HG03060 (cell line): ENCODE results near the gene POPDC3.
"Not testable (repeated sequence)": the region's sequence is repeated elsewhere in the genome, so short reads cannot be mapped to it uniquely, and the experiment has no call there.

ENCODE experiments used
- ATAC-seq: cut with Tn5 transposase; IDR thresholded peaks from one replicate; pipeline ENCODE4 v1.9.1; 2021; ENCODE audit warnings: low read depth, moderate number of reproducible peaks; ENCODE audit not compliant: unreplicated experiment

POPDC3 gene, protein sequence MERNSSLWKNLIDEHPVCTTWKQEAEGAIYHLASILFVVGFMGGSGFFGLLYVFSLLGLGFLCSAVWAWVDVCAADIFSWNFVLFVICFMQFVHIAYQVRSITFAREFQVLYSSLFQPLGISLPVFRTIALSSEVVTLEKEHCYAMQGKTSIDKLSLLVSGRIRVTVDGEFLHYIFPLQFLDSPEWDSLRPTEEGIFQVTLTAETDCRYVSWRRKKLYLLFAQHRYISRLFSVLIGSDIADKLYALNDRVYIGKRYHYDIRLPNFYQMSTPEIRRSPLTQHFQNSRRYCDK

DNA sequence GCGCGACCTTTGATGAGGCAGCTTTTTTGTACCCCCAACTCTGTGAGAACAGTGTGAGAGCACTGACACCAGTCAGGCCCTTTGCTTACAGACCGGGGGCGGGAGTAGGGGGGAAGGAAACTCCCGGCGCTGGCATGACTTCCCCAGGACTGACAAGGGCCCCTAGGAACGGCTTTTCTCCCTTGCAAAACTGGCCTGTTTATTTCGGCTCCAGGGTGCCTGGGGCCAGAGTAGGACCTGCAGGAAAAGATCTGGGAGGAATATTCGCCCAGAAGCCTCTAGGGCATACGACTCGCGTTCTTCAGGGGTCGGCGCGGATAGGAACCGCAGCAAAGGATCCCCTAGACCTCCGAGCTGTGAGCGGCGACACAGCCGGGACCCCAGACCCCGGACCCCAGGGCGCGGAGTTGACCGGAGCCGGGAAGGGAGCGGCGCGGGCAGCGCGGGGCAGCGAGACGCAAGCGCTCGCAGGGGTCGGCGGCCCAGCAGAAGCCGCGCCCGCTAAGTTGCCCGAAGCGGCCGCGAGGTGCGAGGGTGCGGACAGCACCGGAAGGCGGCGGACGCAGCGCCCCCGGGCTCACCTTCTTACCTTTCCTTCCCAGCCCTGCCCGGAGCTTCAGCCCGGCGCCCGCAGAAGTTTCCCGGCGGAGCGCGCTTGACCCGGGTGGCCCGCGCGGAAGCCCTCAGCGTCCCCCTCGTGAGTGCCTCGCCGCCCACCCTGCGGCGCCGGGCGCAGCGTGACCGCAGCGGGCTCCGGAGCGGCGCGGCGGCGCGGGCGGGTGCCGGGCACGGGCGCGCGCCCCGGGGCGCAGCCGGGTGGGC lies at the start of gene POPDC3:
TSS of gene POPDC3 (minus strand) at position 771 of the 822 bp plus-strand sequence. CDS start 18,105 bp downstream, outside the sequence.
- ATAC-seq, result no peak

DNA sequence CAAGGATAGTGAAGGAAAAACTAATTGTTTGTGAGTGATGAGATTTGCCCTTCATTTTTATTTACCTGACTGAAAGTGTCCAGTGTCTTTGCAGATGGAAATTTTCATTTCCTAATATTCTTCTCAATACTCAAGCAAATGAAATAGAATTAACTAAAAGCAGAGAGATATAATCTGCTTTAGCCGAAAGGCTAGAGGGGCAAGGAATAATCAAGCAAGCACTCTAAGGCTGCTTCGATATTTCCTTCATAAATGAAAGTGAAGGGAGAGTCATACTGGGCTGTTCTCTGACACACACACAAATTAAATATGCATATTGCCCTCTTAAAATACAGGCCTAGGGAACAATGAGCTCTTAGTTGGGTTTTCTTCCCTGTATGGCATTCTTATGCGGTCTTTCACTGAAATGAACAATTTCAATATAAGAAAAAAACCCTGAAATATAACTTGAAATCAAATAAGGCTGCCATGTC lies 47.5 kb upstream of the POPDC3 start:
- ATAC-seq, result no peak

DNA sequence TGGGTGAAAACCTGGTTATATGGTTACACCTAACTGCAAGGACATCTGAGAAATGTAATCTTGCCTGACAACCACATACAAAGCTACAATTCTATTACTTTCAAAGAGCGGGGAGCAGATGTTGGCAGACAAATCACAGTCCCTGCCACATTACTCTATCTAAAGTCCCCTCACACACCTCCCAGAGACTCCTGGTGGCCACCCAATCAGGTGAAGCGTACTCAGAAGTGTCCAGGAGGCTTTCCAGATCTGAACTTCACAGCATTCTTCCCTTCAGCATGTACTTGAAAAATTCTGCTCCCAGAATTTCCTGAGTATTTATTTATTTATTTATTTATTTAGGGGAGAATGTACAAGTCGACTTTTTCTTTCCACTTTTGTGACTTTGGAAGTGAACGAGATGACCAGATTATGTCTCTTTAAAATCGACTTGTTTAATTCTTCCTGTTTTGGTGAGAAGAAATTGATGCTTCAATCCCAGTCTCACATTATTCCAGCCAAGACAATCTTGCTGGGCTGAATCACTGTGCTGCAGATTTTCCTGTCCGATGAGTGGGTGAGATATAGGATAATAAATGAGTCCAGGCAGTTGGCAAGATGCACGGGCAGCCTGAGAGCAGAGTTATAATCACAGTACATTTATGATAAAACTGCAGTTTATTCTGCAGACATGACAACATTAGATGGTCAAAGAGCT lies 46.9 kb upstream of the POPDC3 start:
- ATAC-seq, result no peak

DNA sequence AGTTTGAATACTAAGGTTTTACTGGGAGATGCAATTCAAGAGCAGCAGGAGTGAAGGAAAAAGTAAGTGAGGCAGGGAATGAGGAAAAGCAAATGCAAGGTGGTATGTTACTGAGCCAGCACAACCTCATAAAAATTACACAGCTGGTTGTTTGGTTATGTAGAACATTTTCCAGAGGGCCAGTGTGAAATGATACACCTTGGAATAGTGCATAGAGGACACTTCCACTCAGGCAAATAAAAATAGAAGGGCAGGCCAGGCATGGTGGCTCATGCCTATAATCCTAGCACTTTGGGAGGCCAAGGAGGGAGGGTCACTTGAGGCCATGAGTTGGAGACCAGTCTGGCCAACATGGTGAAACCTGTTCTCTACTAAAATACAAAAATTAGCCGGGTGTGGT lies 43.4 kb upstream of the POPDC3 start:
- ATAC-seq, result no peak

DNA sequence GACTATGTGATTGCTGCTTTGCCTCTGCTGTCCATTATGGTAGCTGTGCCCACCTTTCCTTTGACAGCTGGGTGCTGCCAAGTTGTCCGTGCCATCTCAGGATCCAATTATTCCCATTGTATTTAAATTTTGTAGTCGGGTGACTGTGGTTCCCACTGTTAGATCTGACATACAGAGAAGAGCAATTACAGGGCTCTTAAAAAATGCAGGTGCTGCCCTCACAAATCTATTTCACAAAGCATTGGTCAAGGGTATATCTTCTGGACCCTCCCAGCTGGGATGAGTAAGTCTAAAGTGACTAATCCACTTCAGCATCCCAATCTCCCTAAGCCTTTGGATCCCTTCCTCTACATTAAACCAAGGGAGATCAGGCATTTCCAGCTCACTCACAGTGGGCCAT lies 41.4 kb upstream of the POPDC3 start:
- not testable (repeated sequence) for ATAC-seq

DNA sequence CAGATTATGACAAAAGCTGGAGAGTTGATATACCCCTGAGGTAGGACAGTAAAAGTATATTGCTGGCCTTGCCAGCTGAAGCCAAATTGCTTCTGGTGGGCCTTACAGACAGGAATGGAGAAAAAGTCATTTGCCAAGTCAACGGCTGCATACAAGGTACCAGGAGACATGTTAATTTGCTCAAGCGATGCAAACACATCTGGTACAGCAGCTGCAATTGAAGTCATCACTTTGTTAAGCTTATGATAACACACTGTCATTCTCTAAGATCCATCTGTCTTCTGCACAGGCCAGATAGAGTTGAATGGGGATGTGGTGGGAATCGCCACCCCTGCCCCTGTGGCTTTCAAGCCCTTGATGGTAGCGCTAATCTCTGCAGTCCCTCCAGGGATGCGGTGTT lies 40.4 kb upstream of the POPDC3 start:
- no peak for ATAC-seq

DNA sequence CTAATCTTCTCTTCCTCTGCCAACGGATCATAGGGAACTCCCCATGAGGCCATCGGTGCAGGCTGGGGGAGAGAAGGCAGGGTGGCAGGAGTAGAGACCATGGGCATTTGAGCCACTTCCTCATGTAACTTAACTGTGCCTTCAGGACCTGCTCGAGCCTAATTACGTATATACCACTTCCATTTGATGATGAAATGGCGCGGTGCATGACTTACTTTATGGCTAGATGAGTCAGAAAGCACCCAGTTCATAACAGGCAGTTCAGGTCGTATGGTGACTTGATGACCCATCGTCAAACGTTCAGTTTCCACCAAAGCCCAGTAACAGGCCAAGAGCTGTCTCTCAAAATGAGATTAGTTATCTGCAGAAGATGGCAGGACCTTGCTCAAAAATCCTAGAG lies 39.4 kb upstream of the POPDC3 start:
- not testable (repeated sequence) for ATAC-seq

DNA sequence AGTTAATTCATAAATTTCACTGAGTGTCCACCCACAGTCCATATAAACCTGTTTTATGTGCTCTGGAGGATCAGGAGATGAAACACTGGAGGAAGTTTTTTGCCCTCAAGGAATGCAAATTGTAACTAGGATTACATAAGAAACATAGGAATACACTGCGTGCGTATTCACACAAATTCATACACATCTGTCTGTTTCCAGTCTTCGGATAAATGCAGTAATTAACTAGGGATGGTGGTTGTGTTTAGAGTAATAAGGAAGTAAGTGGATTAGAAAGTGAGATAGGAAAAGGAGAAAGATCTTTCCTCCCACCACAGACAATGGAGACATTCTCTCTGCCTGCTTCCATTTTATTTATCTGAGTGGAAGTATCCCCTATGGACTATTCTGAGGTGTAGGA lies 35.7 kb upstream of the POPDC3 start:
- ATAC-seq, result no peak

DNA sequence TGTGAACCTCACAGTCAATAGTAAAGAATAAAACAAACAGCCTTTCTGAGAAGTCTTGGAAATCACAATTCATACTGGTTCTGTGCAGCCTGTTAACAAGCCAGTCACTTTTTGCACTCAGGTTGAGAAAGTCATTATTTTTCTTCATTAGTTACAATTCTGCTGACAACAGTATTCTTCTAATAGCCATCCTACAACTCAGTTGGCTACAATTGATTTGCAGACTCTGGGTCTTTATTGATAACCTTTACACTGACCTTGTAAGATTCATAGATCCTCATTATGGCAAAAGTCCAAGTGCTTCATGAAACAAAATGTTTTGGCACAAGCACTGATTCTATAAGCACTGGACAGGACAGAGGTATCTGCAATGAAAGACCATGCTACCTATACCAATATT lies 34.9 kb upstream of the POPDC3 start:
- ATAC-seq, result no peak

DNA sequence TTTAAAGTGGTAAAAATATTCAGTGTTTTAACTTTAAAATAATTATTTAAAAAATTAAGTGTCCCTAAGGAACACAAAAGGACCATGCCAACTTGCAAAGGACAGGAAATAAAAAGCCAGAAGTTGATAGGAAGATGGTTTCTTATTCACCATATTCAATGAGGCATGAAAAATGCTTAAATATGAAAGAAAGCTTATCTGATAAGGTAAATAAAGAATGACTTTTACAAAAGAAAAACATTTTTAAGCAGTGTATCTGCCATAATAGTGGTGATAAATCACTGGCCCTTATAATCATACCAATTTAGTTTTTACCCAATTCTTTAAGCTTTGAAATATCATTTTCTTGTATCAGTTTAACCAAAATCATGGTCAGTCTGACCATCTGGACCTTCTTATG lies 33.5 kb upstream of the POPDC3 start:
- no peak for ATAC-seq

DNA sequence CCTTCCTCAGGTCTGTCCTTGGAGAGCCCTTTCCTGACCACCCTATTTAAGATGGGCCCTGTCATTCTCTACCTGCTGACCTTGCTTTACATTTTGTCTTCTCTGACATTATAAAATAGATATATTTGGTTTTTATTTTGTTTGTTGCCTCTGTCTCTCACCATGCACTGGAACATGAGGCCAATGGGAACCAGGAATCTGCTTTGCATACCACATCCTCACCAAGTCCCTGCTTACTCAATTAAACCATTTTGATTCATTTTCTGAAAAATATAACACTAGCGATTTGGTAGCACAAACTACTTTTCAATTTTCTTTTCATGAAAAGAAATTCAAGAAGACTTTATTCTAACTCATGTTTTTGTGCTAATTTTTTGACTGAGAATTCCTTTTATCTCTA lies 32.8 kb upstream of the POPDC3 start:
- ATAC-seq, result no peak

DNA sequence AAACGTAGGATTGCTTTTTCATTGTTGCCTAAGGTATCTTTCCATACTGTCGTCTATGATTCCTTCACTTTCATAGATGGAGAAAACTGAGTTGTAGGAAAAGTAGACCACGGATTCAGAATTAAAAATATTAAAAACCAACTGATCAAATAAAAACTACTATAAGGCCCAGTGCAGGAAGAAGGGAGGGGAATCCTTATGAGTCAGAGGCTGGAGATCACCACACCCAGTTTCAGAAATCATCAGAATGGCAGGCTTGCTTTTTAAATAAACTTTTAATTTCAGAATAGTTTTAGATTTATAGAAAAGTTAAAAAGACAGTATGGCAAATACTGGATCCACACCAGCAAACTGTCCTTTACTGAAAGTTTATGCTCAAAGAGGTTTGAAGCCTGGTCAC lies 32.0 kb upstream of the POPDC3 start:
- no peak for ATAC-seq

DNA sequence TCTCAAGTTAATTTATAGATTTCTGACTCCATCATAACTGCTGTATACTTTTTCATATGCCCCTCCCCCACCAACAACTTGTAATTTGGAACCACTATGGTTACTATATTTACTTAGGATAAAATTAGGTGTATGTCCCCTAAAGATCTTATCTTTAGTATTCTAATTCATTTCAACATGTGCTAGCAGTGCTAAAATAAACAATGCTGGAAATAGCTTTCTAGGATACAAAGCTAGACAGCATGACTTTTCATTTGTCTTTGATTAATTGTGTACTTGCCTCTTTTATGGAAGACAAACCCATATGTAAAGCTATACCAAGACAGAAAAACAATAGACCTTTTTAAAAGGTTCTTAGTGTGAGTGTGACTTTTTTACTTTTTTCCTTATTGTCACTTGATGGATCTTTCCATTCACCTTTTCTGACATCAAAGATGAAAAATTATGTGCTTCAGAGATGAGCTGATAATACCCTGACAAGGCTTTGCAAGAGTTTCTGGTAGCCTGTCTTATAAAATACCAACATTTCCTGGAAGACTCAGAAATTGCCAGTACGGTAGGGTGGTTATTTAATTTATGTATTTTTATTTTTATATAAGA lies 31.2 kb upstream of the POPDC3 start:
- no peak for ATAC-seq

DNA sequence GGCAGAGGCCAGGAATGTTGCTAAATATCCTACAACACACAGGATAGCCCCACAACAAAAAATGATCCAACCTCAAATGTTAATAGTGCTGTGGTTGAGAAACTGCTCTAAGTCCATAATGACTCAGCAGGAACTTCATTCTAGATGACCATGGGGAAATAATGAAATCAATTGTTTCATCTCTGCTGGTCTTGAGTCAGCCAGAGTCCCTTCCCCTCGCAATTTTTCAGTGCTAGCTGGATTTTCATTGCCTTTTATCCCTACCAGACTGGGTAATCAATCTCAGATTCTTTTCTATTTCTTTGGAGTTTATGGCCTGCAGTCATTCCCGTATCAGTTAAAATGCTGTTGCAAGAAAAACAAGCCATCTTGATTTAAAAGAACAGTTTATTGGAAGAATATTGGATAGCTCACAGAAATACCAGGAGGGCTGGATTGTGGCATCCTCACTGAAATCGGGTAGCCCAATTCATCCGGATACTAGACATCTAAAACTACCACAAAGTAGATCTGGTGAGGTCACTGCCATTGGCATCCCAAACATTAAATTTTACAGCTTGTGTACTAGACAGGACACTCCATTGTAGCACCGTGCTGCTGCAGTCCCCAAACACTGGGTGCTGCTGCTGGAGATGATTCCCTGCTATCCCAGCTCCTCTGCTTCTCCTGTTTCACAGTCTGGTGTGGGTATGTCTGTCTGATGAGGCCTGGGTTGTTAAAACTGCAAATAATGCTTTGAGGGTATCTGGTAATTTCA lies 30.3 kb upstream of the POPDC3 start:
- ATAC-seq, result no peak

DNA sequence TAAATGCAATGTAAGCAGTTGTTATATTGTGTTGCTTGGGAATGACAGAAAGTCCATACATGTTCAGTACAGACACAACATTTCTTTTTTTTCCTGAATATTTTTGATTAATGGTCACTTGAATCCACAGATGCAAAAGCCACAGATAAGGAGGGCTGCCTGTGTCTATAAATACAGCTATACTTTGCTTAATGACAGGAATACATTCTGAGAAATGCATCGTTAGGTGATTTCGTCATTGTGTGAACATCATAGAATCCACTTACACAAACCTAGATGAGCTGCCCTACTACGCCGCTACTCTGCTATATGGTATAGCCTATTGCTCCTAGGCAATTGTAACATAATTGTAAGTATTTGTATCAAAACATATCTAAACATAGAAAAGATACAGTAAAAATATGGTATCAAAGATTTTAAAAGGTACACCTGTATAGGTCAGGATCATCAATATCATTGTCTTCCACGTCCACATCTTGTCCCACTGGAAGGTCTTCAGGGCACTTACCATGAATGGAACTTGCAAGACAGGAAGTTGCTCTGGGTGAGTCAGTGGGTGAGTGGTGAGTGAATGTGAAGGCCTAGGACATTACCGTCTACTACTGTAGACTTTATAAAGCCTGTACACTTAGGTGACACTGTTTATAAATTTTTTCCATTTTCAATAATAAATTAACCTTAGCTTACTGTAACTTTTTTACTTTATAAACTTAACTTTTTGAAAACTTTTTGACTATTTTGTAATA lies 27.9 kb upstream of the POPDC3 start:
- no peak for ATAC-seq

DNA sequence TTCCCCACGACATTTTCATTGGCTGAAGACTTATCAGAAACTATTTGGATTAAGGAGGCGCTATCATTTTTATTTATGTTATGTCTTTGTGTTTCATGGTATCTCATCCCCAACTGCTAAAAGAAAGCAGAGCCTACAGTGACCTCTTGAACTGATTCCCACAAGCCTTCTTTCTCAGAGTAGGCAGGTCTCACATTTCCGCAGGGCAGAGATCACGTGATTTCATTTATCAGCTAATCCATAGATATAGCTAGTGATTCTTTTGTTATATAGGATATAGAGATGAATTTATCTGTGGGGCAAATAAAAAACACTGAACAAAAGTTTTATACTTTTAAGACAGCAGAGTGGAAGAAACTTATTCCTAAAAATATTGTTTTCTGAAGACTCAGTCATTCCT lies 25.0 kb upstream of the POPDC3 start:
- ATAC-seq, result no peak

DNA sequence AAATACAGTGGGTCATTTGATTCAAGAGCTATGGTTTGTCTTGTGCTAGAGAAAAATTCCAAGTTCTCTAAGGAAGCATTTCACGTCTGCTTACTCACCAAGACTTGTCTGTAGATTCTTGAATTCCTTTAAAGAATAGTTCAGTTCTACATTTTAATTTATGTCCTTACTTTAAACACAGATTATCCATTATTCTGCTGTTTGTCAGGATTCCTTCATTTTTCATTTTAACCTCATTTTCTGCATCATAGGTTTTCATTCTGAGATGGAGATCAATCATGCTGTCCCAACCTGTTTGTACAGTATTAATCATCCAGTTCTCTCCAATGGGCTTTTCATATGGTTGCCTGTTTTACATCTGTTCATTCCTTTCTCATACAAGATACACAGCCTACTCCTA lies 24.5 kb upstream of the POPDC3 start:
- no peak for ATAC-seq

DNA sequence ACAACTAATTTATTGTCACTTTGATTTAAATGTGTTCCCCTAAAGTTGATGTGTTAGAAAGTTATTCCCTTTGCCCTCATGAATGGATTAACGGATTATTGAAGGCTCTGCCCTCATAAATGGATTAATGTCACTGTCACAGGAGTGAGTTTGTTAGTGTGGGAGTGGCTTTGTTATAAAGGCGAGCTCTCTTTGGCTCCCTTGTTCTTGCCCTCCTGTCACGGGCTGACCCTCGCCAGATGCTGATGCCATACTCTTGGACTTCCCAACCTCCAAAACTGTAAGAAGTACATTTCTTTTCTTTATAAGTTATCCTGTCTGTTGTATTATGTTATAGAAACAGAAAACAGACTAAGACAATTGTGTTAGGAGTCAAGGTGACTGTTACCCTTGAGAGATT lies 22.7 kb upstream of the POPDC3 start:
- ATAC-seq, result no peak

DNA sequence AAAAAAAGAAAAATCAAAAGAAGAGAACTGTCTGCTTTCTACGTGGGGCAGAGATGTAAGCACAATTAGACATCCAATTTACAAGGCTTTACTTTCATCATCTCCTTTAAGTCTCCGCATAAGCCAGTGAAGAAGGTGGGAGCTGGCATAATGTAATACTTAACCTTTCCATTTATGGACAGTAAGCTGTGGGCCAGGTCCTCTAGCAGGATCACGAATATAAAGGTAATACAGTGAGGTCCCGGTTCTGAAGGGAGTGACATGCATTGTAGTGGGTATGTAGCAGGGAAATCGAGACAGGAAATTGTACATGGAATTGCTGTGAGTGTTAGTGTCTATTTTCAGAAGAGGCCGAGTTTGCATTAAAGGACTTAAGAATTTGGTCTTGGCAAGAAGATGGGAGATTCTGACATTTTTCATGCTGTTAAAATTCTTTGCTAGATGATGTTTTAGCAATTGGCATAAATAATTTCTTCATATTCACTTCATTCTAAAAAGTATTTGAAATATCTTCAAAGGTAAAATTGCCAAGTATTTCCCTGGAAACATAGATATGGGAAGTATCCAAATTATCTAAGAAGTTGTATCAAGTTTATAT lies 20.4 kb upstream of the POPDC3 start:
- ATAC-seq, result no peak
